HEK293T (cell line): ENCODE results near the gene CYP46A1.

Source experiments
- CTCF ChIA-PET: fragments of 350-600 bp; formaldehyde crosslinking; extraction: SDS; loops from one replicate; lab custom pipeline; 2021; ENCODE audit warnings: antibody characterized with exemption, inconsistent platforms; lab: Yijun Ruan, JAX
- POLR2A ChIA-PET: fragments of 350-600 bp; formaldehyde crosslinking; extraction: SDS; loops from one replicate; lab custom pipeline; 2020; ENCODE audit warnings: antibody characterized with exemption, inconsistent platforms; lab: Yijun Ruan, JAX
- DNase-seq: peaks from one replicate; pipeline ENCODE4 v3.0.0; 2012; ENCODE audit warnings: mixed read lengths; ENCODE audit errors: extremely low spot score
- ARNT ChIP-seq: fragments of 450-650 bp; IDR thresholded peaks from 2 replicates; pipeline ENCODE4 v1.6.1; 2017; ENCODE audit warnings: mild to moderate bottlenecking
- BHLHE40 ChIP-seq: fragments of 450-650 bp; IDR thresholded peaks from 2 replicates; pipeline ENCODE4 v1.6.1; 2016; ENCODE audit warnings: mild to moderate bottlenecking, moderate library complexity, borderline replicate concordance
- CTBP1 ChIP-seq: fragments of 450-650 bp; IDR thresholded peaks from 2 replicates; pipeline ENCODE4 v1.6.1; 2016; ENCODE audit warnings: borderline replicate concordance
- ELF4 ChIP-seq: fragments of 450-650 bp; IDR thresholded peaks from 2 replicates; pipeline ENCODE4 v1.6.1; 2017; ENCODE audit warnings: antibody characterized with exemption
- FOXA1 ChIP-seq: fragments of 450-650 bp; IDR thresholded peaks from 2 replicates; pipeline ENCODE4 v1.6.1; 2016; ENCODE audit warnings: mild to moderate bottlenecking
- FOXK2 ChIP-seq: fragments of 450-650 bp; IDR thresholded peaks from 2 replicates; pipeline ENCODE4 v1.6.1; 2016; ENCODE audit warnings: mild to moderate bottlenecking
- FOXM1 ChIP-seq: fragments of 450-650 bp; IDR thresholded peaks from 2 replicates; pipeline ENCODE4 v1.6.1; 2017; ENCODE audit warnings: mild to moderate bottlenecking, borderline replicate concordance
- HDGF ChIP-seq: fragments of 450-650 bp; IDR thresholded peaks from 2 replicates; pipeline ENCODE4 v1.6.1; 2017; ENCODE audit warnings: antibody characterized with exemption, borderline replicate concordance
- L3MBTL2 ChIP-seq: fragments of 450-650 bp; conservative IDR thresholded peaks from 2 replicates; pipeline ENCODE4 v1.6.1; 2016; ENCODE audit warnings: mild to moderate bottlenecking
- LEF1 ChIP-seq: fragments of 450-650 bp; IDR thresholded peaks from 2 replicates; pipeline ENCODE4 v1.6.1; 2017; ENCODE audit warnings: mild to moderate bottlenecking, borderline replicate concordance
- NFRKB ChIP-seq: fragments of 450-650 bp; IDR thresholded peaks from 2 replicates; pipeline ENCODE4 v1.6.1; 2016; ENCODE audit warnings: mild to moderate bottlenecking, moderate library complexity
- SP1 ChIP-seq: fragments of 450-650 bp; IDR thresholded peaks from 2 replicates; pipeline ENCODE4 v1.6.1; 2017
- SUZ12 ChIP-seq: fragments of 450-650 bp; IDR thresholded peaks from 2 replicates; pipeline ENCODE4 v1.6.1; 2016; ENCODE audit warnings: mild to moderate bottlenecking
- TARDBP ChIP-seq: fragments of 450-650 bp; IDR thresholded peaks from 2 replicates; pipeline ENCODE4 v1.6.1; 2016
- ZNF384 ChIP-seq: fragments of 450-650 bp; IDR thresholded peaks from 2 replicates; pipeline ENCODE4 v1.6.1; 2016
- TF ChIP-seq, protein P1 (sequence below): fragments of 450-650 bp; IDR thresholded peaks from 2 replicates; pipeline ENCODE4 v1.6.1; 2016

The CYP46A1 gene

DNA sequence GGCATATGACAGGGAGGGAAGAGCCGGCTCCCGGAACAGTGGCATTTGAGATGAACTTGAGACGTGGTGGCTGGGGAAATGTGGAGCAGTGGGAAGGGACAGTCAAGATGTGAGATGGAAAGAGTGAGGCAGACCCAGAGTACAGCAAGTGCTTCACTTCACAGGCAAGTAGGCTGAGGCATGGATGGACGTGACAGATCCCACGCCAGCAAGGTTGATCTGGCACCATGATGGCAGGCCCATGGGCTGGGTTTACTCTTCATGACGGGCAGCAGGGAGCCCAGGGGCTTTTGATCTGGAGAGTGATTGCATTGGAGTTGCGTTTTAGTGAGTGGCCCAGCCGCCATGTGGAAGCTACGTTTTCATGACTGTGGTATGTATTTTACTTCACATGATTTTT, 91.3 kb downstream of the CYP46A1 start:
- TF ChIP-seq FOXM1 (no peak), ARNT (no peak), FOXK2 (no peak), L3MBTL2 (no peak), HDGF (no peak), BHLHE40 (no peak), NFRKB (no peak), LEF1 (no peak), ZNF384 (no peak), SUZ12 (no peak), FOXA1 (no peak), TARDBP (no peak), ELF4 (no peak), CTBP1 (no peak), SP1 (no peak)
- TF ChIP-seq, protein P1, sequence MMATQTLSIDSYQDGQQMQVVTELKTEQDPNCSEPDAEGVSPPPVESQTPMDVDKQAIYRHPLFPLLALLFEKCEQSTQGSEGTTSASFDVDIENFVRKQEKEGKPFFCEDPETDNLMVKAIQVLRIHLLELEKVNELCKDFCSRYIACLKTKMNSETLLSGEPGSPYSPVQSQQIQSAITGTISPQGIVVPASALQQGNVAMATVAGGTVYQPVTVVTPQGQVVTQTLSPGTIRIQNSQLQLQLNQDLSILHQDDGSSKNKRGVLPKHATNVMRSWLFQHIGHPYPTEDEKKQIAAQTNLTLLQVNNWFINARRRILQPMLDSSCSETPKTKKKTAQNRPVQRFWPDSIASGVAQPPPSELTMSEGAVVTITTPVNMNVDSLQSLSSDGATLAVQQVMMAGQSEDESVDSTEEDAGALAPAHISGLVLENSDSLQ = no peak
- ChIA-PET POLR2A (interaction anchor here (0.9 kb wide), 1 partner anchor 14 kb away, joined by 3 read pairs; no protein-coding TSS in a partner anchor), CTCF (no interaction called here)
- DNase-seq = no peak
